ENCODE measurements around the gene MBP. TPM values are rescaled to one million over a fixed set of nuclear protein-coding genes. Genes with fewer than 3 reads are reported as not detected.
A peak's percentile ranks its signal among the peaks of the same experiment; 100 is the strongest.

MBP gene
- total and polyA plus RNA-seq, 2 of the 13 experiments (the other 11 are each of a cell fraction or from before 2014, with no cell fraction given), result 5.0 to 8.5 TPM

DNA sequence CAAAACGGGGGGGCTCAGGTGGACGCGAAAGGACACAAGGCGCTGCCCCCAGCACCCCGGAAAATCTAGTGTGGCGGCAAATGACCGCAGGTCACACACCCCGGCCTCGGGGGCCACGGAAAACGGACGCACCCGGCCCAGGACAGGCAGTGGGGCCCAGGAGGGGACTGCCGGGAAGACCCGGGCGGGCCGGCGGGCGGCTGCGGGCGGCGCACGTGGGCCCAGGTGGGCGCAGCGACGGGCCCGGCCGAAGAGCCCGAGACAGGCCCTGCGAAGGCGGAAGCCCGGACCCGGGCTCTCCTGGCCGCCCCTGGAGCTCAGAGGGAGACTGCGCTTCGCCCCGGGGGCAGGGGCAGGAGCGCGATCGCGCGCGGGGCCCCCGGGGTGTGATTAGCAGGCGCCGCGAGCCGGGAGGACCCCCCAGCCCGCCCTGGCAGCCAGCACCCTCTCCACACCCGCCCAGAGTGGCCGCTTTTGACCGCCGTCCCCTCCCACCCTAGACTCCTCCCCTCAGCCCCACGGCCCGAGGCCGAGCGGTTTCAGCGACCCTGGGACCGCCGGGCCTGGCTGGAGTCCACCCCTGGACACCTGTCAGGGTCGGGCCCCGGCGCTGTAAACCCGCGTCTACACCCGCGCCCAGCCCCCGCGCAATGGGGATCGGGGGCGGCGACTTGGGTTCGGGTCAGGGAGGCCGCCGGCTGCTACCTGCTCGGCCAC, 773 bp downstream of the MBP start:
- peaks cover 2 to 29% of the 10 kb centered on the region in 2 experiments; a peak in 3 of 5 replicates for H3K27me3 ChIP-seq (ENCODE audit: control insufficient read depth in 1 of 2, insufficient read depth in 2 of 2, low read length in 2 of 2)
- H3K9me3 ChIP-seq (ENCODE audit: low read length), result no peaks in the 10 kb centered on the region
- H3K9ac ChIP-seq (ENCODE audit: insufficient read depth, low read depth, low read length), result peak overlapping the region; percentile 75
- peak overlapping the region; percentile 84 for H3K4me2 ChIP-seq (ENCODE audit: low read depth, low read length)
- ChIA-PET CTCF (ENCODE audit: low intra/inter-chr PET ratio, low total read pairs) (interaction anchor here (1.8 kb wide), 1 partner anchor 16 kb away, joined by 3 read pairs; no protein-coding TSS in a partner anchor), POLR2A (interaction anchor here (0.9 to 2.7 kb wide), 3 partner anchors 15 to 17 kb away, joined by 3 to 19 read pairs (median 7); no protein-coding TSS in a partner anchor)
- ATAC-seq (peak; percentile 82), FAIRE-seq (no peak), DNase-seq (ENCODE audit: low spot score) (no peak)
- in situ Hi-C loops (cut with HindIII; ENCODE audit: extremely low pct_ligation_motif_present, low pct_unique_long_range_greater_than_20kb) (no loop called here), intact Hi-C loops (cut with micrococcal nuclease; ENCODE audit: unreplicated experiment) (loop anchor here (1.0 to 5.0 kb wide), 4 partner anchors 17 to 235 kb away; no protein-coding TSS in a partner anchor)
- H3K4me1 ChIP-seq (ENCODE audit: insufficient read depth, low read length), result peaks cover 36% of the 10 kb centered on the region
- H4K20me1 ChIP-seq (ENCODE audit: insufficient read depth, low read length), result no peaks in the 10 kb centered on the region; the same call in 1 of the 2 replicates
- H3K27ac ChIP-seq (ENCODE audit: extremely low read length, insufficient read depth, low read length), result no peak overlapping the region
- WGBS (ENCODE audit: low lambda C conversion rate), result 1% methylated on average over 14 of the region's 76 CpGs
- peaks cover 9% of the 10 kb centered on the region for H3K79me2 ChIP-seq (ENCODE audit: insufficient read depth, low read length)
- H2AFZ ChIP-seq (ENCODE audit: low read length), result no peak overlapping the region
- H3K36me3 ChIP-seq (replicated peaks in 1 of 2; ENCODE audit: control insufficient read depth in 1 of 2, insufficient read depth in 2 of 2, low read length in 2 of 2), result no peaks in the 10 kb centered on the region
- no TSS peak for BruUV-seq (replicated peaks)
- peak overlapping the region; percentile 66 to 82 (median 73) for H3K4me3 ChIP-seq (replicated peaks in 1 of 3; ENCODE audit: insufficient read depth in 1 of 3, low read depth in 2 of 3, low read length in 3 of 3)
- no peak for TF ChIP-seq ZMAT3 (CRISPR knock-in tag; conservative IDR thresholded peaks at IDR 0.05)
- no peak for TF ChIP-seq FOXK2 (IDR thresholded peaks at IDR 0.05)
- TF ChIP-seq ZNF552 (CRISPR knock-in tag; IDR thresholded peaks at IDR 0.05; ENCODE audit: borderline replicate concordance), result no peak
- no peak for TF ChIP-seq CCAR2 (optimal IDR thresholded peaks at IDR 0.05; ENCODE audit: low read depth, low read length)
- no peak for TF ChIP-seq GFI1 (CRISPR knock-in tag; IDR thresholded peaks at IDR 0.05; ENCODE audit: borderline replicate concordance)
- no peak for TF ChIP-seq THYN1 (CRISPR knock-in tag; IDR thresholded peaks at IDR 0.05; ENCODE audit: borderline replicate concordance, low read depth)
- no peak for TF ChIP-seq PLSCR1 (CRISPR knock-in tag; IDR thresholded peaks at IDR 0.05; ENCODE audit: borderline replicate concordance)
- no peak for TF ChIP-seq RAD21 (CRISPR knock-in tag; IDR thresholded peaks at IDR 0.05)
- TF ChIP-seq RFX3 (CRISPR knock-in tag; IDR thresholded peaks at IDR 0.05), result no peak
- TF ChIP-seq ZNF747 (CRISPR knock-in tag; IDR thresholded peaks at IDR 0.05; ENCODE audit: borderline replicate concordance), result no peak
- TF ChIP-seq JUNB (CRISPR knock-in tag; IDR thresholded peaks at IDR 0.05; ENCODE audit: borderline replicate concordance), result no peak
- TF ChIP-seq ZNF235 (CRISPR knock-in tag; IDR thresholded peaks at IDR 0.05; ENCODE audit: borderline replicate concordance), result no peak
- peak; percentile 5; the same call in 1 of the 2 replicates for TF ChIP-seq ZNF782 (CRISPR knock-in tag; IDR thresholded peaks at IDR 0.05; ENCODE audit: borderline replicate concordance)
- 0 out of 2 replicates have a peak, but pooled peaks have one; percentile 51 for TF ChIP-seq ZNF563 (CRISPR knock-in tag; IDR thresholded peaks at IDR 0.05)
- no peak for TF ChIP-seq SRF (IDR thresholded peaks at IDR 0.05; ENCODE audit: low read depth, low read length)
- no peak for TF ChIP-seq ATF7 (IDR thresholded peaks at IDR 0.05)
- TF ChIP-seq ATF7 (CRISPR knock-in tag; IDR thresholded peaks at IDR 0.05), result no peak
- no peak for TF ChIP-seq CEBPG (CRISPR knock-in tag; IDR thresholded peaks at IDR 0.05)
- TF ChIP-seq ZNF670 (CRISPR knock-in tag; IDR thresholded peaks at IDR 0.05; ENCODE audit: borderline replicate concordance), result 0 out of 2 replicates have a peak, but pooled peaks have one; percentile 24
- TF ChIP-seq HOXA7 (CRISPR knock-in tag; IDR thresholded peaks at IDR 0.05), result no peak
- peak; percentile 62; the same call in 1 of the 2 replicates for TF ChIP-seq RBFOX2 (IDR thresholded peaks at IDR 0.05; ENCODE audit: low read depth, low read length)
- no peak for TF ChIP-seq ZBTB21 (CRISPR knock-in tag; IDR thresholded peaks at IDR 0.05)
- no peak for TF ChIP-seq CHD2 (IDR thresholded peaks at IDR 0.05; ENCODE audit: low read depth, low read length)
- TF ChIP-seq CHD4 (IDR thresholded peaks at IDR 0.05; ENCODE audit: borderline replicate concordance, low read length), result no peak
- no peak for TF ChIP-seq TRIM22 (IDR thresholded peaks at IDR 0.05)
- TF ChIP-seq ZNF501 (CRISPR knock-in tag; IDR thresholded peaks at IDR 0.05), result no peak

Data from HepG2 (cell line).